ENCODE results near the gene IKZF3. TPM values are rescaled to one million over a fixed set of nuclear protein-coding genes. Genes with fewer than 3 reads are reported as not detected.
"Not testable (repeated sequence)": the region's sequence is repeated elsewhere in the genome, so short reads cannot be mapped to it uniquely, and the experiment has no call there.

IKZF3 gene
- polyA plus RNA-seq, 3 donors: 0.18 to 0.27 (median 0.21) TPM

DNA sequence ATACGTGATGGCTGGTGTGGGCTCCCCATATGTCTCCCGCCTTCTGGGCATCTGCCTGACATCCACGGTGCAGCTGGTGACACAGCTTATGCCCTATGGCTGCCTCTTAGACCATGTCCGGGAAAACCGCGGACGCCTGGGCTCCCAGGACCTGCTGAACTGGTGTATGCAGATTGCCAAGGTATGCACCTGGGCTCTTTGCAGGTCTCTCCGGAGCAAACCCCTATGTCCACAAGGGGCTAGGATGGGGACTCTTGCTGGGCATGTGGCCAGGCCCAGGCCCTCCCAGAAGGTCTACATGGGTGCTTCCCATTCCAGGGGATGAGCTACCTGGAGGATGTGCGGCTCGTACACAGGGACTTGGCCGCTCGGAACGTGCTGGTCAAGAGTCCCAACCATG is 139.4 kb downstream of the IKZF3 start:
- no peak for DNase-seq (ENCODE audit: low read depth in 3 of 3, low spot score in 2 of 3)

DNA sequence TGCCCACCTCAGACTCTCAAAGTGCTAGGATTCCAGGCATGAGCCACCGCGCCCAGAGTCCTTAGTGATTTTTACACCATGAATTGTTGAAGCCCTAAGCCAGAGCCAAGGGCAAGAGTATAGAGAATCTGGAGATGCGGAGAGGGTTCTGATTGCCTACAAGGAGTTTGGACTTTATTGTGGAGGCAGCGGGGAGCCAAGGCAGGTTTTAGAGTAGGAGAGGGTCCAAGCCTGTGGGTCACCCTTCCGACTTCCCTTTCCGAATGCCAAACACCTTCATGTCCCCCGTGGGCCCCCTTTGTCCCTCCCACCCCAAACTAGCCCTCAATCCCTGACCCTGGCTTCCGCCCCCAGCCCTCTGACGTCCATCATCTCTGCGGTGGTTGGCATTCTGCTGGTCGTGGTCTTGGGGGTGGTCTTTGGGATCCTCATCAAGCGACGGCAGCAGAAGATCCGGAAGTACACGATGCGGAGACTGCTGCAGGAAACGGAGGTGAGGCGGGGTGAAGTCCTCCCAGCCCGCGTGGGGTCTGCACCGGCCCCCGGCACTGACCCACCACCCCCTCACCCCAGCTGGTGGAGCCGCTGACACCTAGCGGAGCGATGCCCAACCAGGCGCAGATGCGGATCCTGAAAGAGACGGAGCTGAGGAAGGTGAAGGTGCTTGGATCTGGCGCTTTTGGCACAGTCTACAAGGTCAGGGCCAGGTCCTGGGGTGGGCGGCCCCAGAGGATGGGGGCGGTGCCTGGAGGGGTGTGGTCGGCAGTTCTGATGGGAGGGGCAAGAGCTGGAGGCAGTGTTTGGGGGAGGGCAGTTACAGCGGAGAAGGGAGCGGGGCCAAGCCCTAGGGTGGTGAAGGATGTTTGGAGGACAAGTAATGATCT is 140.9 kb downstream of the IKZF3 start:
- DNase-seq (ENCODE audit: low read depth in 3 of 3, low spot score in 2 of 3): no peak

DNA sequence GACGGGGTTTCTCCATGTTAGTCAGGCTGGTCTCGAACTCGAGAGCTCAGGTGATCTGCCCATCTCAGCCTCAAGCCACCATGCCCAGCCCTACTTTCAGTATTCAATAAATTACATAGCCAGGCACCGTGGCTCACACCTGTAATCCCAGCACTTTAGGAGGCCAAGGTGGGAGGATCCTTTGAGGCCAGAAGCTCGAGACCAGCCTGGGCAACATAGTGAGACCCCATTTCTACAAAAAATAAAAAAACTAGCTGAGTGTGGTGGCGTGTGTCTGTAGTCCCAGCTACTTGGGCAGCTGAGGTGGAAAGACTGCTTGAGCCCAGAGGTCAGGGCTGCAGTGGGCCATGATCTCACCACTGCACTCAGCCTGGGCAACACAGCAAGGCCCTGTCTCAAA is 142.0 kb downstream of the IKZF3 start:
- no peak for DNase-seq (ENCODE audit: low read depth in 3 of 3, low spot score in 2 of 3)

DNA sequence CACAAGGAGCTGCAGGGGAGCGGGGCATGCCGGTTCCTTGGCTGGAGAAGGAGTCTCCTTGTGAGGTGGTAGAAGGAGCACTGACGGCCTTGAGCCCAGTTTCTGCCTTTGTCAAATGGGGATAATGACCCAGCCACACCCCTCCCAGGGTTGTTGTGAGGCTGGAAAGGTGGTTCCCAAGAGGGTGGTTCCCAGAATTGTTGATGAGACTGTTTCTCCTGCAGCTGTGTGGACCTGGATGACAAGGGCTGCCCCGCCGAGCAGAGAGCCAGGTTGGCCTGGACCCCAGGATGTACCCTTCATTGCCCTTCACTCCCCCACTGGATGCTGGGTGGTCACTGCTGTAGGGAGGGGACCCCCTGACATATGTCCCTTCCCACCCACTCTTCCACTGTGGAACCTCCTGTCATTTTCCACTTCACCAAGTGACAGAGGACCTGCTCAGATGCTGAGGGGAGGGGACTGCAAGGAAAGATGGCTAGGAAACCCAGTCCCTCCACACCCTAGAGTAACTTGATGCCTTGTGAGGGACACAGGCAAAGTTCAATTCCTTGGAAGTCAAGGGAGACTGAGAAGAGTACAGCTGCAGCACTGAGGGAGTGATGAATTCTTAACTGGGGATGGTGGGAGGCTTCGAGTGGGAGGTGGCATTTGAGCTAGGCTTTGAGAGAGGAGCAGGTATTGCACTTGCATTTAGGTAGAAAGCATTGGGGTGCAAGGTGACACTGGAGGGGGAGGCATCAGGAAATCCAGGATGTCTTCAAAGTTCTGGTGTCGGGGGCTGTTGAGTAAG is 144.4 kb downstream of the IKZF3 start:
- no peak for DNase-seq (ENCODE audit: low read depth in 3 of 3, low spot score in 2 of 3)

DNA sequence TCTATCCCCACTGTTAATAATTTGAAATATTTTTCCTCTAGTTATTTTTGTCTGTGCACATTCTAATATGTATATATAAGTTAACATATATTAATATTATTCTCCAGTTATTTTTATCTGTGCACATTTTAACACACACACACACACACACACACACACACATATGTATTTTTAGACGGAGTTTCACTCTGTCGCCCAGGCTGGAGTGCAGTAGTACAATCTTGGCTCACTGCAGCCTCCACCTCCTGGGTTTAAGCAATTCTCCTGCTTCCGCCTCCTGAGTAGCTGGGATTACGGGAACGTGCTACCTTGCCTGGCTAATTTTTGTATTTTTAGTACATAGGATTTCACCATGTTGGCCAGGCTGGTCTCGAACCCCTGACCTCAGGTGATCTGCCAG is 146.5 kb downstream of the IKZF3 start:
- DNase-seq (ENCODE audit: low read depth in 3 of 3, low spot score in 2 of 3): no peak

DNA sequence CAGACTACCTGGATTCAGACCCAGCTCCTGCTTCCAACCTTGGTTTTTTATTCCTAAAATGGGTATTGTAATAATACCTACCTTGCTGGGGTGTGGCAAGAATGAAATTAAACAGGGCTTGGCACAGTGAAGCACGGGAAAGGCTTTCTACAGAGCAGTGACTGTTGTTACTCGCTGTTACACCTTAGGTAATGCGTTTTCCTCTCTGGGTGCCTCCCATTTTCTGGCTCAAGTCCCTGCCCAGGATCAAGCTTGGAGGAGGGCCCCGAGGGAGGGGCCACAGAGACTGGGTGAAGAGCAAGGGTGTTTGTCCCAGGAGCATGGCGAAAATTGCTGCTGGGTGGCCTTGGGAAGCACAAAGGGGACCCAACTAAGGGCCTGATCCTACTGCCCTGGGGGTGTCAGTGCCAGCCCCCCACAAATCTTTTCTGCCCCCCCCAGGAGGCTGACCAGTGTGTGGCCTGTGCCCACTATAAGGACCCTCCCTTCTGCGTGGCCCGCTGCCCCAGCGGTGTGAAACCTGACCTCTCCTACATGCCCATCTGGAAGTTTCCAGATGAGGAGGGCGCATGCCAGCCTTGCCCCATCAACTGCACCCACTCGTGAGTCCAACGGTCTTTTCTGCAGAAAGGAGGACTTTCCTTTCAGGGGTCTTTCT is 147.1 kb downstream of the IKZF3 start:
- DNase-seq (ENCODE audit: low read depth in 3 of 3, low spot score in 2 of 3): no peak

DNA sequence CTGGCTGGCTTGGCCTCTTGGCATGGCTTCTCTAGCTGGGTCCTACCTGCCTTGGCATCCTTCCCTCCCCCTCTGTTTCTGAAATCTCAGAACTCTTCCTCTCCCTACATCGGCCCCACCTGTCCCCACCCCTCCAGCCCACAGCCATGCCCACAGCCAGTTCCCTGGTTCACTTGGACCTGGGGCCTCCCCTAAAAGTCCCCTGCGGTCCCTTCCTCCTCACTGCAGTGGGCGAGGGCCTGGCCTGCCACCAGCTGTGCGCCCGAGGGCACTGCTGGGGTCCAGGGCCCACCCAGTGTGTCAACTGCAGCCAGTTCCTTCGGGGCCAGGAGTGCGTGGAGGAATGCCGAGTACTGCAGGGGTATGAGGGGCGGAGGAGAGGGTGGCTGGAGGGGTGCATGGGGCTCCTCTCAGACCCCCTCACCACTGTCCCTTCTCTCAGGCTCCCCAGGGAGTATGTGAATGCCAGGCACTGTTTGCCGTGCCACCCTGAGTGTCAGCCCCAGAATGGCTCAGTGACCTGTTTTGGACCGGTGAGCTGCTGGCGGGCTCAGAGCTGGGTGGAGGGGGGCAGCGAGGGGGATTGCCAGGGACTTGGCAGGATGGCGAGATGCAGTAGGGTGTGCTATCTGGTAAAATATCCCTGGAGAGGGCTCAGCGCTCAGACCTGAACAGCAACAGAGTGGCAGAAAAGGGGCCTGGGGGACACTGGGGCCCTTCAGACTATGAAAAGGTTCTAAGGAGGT is 147.9 kb downstream of the IKZF3 start:
- no peak for DNase-seq (ENCODE audit: low read depth in 3 of 3, low spot score in 2 of 3)

DNA sequence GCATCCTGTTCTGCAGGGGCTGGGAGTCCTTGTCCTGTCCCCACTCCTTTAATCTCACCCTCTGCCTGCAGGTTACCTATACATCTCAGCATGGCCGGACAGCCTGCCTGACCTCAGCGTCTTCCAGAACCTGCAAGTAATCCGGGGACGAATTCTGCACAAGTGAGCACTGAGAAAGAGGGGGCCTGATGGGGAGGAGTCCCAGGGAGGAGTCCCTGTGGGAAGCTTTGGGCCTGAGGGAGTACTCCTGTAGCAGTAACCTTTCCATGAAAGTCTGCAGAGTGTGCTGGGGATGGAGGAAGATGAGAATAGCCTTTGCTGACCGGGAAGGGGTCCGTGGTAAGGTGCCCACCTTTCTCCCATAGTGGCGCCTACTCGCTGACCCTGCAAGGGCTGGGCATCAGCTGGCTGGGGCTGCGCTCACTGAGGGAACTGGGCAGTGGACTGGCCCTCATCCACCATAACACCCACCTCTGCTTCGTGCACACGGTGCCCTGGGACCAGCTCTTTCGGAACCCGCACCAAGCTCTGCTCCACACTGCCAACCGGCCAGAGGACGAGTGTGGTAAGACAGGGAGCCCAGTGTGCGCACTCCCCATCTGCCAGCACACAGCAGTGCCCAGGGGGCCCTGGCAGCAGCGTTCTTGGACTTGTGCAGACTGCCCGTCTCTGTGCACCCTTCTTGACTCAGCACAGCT is 148.6 kb downstream of the IKZF3 start:
- no peak for DNase-seq (ENCODE audit: low read depth in 3 of 3, low spot score in 2 of 3)

DNA sequence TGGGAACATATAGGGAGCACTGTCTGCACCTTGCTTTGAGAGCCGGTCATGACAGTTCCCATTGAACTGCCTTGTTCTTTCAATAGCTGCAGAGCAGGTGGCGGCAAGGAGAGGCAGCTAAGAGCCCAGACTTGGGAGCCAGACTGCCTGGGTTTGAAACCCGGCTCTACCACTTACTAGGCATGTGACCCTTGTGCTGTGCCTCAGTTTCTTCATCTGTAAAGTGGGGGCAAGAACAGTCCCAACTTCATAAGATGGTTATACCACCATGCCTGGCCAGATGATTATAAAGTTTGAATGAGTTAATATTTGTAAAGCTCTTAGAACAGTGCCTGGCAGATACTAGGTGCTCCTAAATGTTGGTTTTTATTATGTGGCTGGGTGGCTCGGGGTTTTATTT is 149.9 kb downstream of the IKZF3 start:
- no peak for DNase-seq (ENCODE audit: low read depth in 3 of 3, low spot score in 2 of 3)

DNA sequence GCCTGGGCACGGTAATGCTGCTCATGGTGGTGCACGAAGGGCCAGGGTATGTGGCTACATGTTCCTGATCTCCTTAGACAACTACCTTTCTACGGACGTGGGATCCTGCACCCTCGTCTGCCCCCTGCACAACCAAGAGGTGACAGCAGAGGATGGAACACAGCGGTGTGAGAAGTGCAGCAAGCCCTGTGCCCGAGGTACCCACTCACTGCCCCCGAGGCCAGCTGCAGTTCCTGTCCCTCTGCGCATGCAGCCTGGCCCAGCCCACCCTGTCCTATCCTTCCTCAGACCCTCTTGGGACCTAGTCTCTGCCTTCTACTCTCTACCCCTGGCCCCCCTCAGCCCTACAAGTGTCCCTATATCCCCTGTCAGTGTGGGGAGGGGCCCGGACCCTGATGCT is 152.3 kb downstream of the IKZF3 start:
- DNase-seq (ENCODE audit: low read depth in 3 of 3, low spot score in 2 of 3): no peak

DNA sequence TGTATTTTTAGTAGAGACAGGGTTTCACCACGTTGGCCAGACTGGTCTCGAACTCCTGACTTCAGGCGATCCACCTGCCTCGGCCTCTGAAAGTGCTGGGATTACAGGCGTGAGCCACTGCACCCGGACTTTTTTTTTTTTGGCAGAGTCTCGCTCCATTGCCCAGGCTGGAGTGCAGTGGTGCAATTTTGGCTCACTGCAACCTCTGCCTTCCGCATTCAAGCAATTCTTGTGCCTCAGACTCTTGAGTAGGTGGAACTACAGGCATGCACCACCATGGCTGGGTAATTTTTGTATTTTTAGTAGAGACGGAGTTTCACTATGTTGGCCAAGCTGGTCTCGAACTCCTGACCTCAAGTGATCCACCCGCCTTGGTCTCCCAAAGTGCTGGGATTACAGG is 153.0 kb downstream of the IKZF3 start:
- not testable (repeated sequence) for DNase-seq (ENCODE audit: low read depth in 3 of 3, low spot score in 2 of 3)

DNA sequence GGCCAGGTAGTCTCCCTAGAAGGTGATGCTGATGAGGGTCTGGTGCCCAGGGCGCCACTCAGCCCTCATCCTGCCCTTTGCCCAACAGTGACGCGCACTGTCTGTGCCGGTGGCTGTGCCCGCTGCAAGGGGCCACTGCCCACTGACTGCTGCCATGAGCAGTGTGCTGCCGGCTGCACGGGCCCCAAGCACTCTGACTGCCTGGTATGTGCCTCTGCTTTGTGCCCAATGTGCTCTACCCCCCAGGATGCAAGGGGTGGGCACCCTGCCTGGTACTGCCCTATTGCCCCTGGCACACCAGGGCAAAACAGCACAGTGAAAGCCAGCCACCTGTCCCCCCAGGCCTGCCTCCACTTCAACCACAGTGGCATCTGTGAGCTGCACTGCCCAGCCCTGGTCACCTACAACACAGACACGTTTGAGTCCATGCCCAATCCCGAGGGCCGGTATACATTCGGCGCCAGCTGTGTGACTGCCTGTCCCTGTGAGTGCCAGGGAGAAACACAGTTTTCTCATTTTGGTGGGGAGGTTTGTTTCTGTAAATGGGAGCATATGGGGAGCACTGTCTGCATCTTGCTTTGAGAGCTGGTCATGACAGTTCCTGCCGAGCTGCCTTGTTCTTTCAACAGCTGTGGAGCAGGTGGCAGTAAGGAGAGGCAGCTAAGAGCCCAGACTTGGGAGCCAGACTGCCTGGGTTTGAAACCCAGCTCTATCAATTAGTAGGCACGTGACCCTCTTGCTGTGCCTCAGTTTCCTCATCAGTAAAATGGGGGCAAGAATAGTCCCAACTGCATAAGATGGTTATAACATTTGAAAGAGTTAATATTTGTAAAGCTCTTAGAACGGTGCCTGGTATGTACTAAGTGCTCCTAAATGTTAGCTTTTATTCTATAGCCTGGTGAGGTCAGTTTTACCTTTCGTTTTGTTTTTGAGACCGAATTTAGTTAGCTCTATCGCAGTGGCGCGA is 153.8 kb downstream of the IKZF3 start:
- DNase-seq (ENCODE audit: low read depth in 3 of 3, low spot score in 2 of 3): no peak

DNA sequence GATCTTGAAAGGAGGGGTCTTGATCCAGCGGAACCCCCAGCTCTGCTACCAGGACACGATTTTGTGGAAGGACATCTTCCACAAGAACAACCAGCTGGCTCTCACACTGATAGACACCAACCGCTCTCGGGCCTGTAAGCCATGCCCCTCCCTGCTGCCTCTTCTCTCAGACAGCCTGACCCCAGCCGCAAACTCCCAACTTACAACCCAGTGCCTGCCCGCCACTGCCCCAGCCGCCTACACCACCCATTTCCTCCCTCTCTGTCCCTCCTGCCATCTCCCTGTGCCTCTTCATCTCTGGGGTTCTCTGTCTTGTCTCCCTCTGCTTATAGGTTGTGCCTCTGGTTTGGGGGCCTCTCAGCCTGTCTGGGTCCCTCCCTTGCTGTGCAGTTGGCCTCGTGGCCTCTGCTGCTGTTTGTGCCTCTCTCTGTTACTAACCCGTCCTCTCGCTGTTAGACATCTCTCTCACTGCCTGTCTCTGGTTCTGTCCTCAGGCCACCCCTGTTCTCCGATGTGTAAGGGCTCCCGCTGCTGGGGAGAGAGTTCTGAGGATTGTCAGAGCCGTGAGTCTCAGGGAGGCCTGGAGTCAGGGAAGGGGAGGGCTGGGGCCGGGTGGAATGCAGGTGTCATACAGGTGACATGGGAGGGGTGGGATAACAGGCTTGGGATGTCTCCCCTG is 154.7 kb downstream of the IKZF3 start:
- DNase-seq (ENCODE audit: low read depth in 3 of 3, low spot score in 2 of 3): no peak

Other genes with a start within 250 kb of the IKZF3 start
- 10 to 100 TPM; 13.6 to 18.1 (median 14.1) TPM for gene PPP1R1B, start 237.4 kb downstream of the IKZF3 start, polyA plus RNA-seq (ENCODE audit: insufficient read length in 3 of 3)
- 10 to 100 TPM; 42.9 to 52.2 (median 49.1) TPM for gene STARD3, start 227.2 kb downstream of the IKZF3 start, polyA plus RNA-seq (ENCODE audit: insufficient read length in 3 of 3)
- gene TCAP, start 199.0 kb downstream of the IKZF3 start, polyA plus RNA-seq (ENCODE audit: insufficient read length in 3 of 3): 1 to 10 TPM in 2 of 3 donors, under 1 TPM in 1; 0.80 to 1.5 (median 1.1) TPM
- gene PNMT, start 195.9 kb downstream of the IKZF3 start, polyA plus RNA-seq (ENCODE audit: insufficient read length in 3 of 3): 1 to 10 TPM; 1.2 to 3.2 (median 2.1) TPM
- gene PGAP3, start 176.3 kb downstream of the IKZF3 start, polyA plus RNA-seq (ENCODE audit: insufficient read length in 3 of 3): 10 to 100 TPM; 32.5 to 39.4 (median 37.9) TPM
- 100 to 1,000 TPM; 174 to 185 (median 182) TPM for gene ERBB2, start 164.2 kb downstream of the IKZF3 start, polyA plus RNA-seq (ENCODE audit: insufficient read length in 3 of 3)
- 10 to 100 TPM; 31.7 to 37.5 (median 36.1) TPM for gene MIEN1, start 133.8 kb downstream of the IKZF3 start, polyA plus RNA-seq (ENCODE audit: insufficient read length in 3 of 3)
- 10 to 100 TPM; 29.0 to 31.9 (median 30.6) TPM for gene GRB7, start 126.4 kb downstream of the IKZF3 start, polyA plus RNA-seq (ENCODE audit: insufficient read length in 3 of 3)
- not detected for gene ZPBP2, start 3.9 kb upstream of the IKZF3 start, polyA plus RNA-seq (ENCODE audit: insufficient read length in 3 of 3)
- 1 to 10 TPM; 8.2 to 9.2 (median 9.2) TPM for gene GSDMB, start 54.3 kb upstream of the IKZF3 start, polyA plus RNA-seq (ENCODE audit: insufficient read length in 3 of 3)
- gene ORMDL3, start 63.3 kb upstream of the IKZF3 start, polyA plus RNA-seq (ENCODE audit: insufficient read length in 3 of 3): 100 to 1,000 TPM in 2 of 3 donors, 10 to 100 TPM in 1; 82.2 to 108 (median 108) TPM
- not detected for gene LRRC3C, start 63.4 kb upstream of the IKZF3 start, polyA plus RNA-seq (ENCODE audit: insufficient read length in 3 of 3)
- gene GSDMA, start 98.7 kb upstream of the IKZF3 start, polyA plus RNA-seq (ENCODE audit: insufficient read length in 3 of 3): 1 to 10 TPM in 2 of 3 donors, under 1 TPM in 1; 0.32 to 4.0 (median 2.2) TPM
- 100 to 1,000 TPM; 109 to 119 (median 109) TPM for gene PSMD3, start 116.5 kb upstream of the IKZF3 start, polyA plus RNA-seq (ENCODE audit: insufficient read length in 3 of 3)
- gene CSF3, start 151.1 kb upstream of the IKZF3 start, polyA plus RNA-seq (ENCODE audit: insufficient read length in 3 of 3): not detected
- 10 to 100 TPM; 79.6 to 96.7 (median 84.5) TPM for gene MED24, start 190.1 kb upstream of the IKZF3 start, polyA plus RNA-seq (ENCODE audit: insufficient read length in 3 of 3)
- gene THRA, start 198.7 kb upstream of the IKZF3 start, polyA plus RNA-seq (ENCODE audit: insufficient read length in 3 of 3): 10 to 100 TPM; 50.5 to 54.3 (median 50.7) TPM
- 1 to 10 TPM; 2.8 to 4.2 (median 4.1) TPM for gene NR1D1, start 236.3 kb upstream of the IKZF3 start, polyA plus RNA-seq (ENCODE audit: insufficient read length in 3 of 3)